Stimulated activated CD4-positive, alpha-beta T cell treated with anti-CD3 and anti-CD28 coated beads, Interleukin-4, amount 100 ng/mL, for 24 hours (primary cell): ENCODE measurements around the gene SCUBE1.

ENCODE experiments used
- DNase-seq: peaks from one replicate; pipeline ENCODE4 v3.0.0-alpha.2; 2020

Gene SCUBE1

DNA sequence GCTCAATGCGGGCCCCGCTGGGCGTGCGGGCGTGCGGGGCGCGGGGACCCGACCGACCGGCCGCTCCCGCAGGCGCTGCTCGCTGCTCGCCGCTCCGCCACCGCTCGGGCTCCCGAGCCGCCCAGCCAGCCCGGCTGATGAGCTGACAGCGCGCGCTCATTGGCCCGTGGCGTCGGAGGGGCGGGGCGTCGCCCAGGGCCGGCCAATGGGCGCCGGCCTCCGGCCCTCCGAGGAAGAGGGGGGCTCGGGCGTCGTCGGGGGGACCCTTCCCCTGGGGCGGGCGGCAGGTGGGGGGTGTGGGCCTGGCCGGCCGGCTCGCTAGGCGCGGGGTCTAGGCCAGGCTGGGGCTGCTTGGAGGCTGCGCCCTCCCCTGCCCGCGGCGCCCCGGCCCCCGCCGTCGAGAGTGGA lies at the start of gene SCUBE1:
TSS of gene SCUBE1 (minus strand) at position 111 of the 408 bp plus-strand sequence. CDS start 111 bp downstream, outside the sequence.
- DNase-seq: peak; percentile 51

DNA sequence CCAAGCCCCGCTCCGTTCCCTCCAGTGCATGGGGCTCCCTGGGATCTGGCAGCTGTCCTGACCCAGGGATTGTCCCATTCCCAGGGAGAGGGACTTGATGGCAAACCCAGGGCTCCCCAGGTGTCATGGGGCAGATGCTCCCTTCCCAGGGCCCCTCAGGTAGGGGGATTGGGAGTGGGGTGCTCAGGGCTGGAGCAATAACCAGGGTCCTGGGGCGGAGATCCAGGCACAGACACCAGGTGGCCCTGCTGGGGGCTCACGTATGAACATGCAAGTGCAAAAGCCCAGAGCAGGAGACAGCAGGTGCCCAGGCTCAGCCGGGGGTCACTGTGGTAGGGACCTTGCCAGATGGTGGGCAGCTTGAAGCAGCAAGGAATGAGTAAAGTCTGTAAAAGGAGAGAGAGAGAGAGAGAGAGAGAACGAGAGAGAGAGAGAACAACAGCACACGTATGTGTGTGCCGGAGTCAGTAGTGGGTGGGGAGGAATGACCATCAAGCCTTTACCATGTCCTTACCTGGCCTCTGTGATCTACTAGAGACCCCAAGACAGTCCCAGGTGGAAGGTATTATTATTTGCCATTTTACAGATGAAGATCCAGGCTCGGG lies 49.3 kb upstream of the SCUBE1 start:
- DNase-seq: no peak

DNA sequence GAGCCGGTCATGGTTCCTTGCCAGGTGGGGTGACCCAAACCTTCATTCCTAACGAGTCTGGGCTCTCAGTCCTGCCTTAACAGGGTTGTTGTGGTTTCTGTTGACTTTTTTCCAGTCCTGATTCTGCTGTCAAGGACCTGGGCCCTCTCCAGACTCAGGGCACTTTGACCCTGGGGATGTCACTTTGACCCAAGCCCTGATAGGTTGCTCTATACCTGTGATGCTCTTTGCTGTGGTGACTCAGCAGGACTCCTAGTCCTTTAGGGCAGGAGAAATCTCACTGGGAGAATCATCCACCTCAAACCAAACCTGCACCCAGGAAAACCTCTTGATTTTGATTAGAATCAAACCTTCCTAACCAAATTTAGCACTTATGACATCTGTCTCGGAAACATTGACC lies 48.1 kb upstream of the SCUBE1 start:
- DNase-seq: no peak

DNA sequence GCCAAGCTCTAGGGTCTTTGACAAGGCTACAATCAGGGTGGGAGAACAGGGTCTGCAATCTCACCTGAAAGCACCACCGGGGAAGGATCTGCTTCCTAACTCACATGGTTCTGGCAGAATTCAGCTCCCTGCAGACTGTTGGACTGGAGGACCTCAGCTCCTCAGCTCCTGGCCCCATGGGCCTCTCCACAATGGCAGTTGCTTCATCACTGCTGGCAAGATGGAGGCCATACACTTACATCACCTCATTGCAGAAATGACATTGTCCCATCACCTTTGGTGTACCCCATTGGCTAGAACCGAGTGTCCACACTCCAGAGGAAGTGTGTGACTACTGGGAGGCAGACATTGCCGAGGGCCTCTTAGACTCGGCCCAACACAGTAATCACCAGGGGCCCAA lies 47.7 kb upstream of the SCUBE1 start:
- DNase-seq: no peak

DNA sequence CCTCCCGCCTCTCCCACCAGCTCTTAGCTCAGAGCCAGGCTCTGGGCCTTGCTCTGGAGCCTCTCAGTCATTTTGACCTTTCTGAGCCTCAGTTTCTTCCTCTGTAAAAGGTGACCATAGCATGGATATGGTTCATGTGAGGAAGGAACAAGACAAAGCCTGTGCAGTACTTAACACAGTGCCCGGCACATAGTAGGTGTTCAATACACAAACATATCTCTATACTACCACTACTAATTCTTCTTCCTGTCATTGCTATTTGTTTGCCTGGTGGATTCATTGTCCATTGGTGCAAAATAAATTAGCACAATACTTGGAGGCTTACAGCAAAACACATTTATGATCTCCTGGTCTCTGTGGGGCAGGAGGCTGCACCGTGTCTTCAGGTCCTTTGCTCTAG lies 47.0 kb upstream of the SCUBE1 start:
- no peak for DNase-seq

DNA sequence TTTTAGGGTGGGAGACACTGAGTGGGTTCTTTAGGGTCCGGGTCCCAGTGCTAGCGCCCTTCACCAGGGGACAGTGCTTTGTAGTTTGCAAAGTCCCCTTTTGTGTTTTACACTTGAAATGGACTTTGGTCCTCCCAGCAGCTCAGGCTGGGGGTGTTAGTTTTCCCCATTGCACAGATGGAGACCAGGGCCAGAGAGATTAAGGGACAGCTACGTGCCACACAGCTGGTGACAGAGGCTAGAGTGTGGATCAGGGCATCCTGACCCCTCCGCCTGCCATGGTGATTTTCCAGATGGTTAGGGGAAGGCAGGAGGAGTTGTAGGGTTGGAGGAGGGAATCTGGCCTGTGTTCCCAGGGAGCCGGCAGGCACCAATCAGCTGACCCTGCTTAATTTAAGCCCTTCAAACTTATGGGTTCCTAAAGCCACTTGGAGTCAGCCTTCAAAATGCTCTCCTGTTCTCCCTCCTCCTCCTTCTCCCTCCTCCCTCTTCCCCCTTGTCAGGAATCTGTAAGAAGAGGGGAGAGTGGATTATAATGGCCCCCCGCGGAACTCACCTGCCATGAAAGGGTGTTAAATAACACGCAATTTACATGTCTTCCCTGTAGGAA lies 46.2 kb upstream of the SCUBE1 start:
- no peak for DNase-seq

DNA sequence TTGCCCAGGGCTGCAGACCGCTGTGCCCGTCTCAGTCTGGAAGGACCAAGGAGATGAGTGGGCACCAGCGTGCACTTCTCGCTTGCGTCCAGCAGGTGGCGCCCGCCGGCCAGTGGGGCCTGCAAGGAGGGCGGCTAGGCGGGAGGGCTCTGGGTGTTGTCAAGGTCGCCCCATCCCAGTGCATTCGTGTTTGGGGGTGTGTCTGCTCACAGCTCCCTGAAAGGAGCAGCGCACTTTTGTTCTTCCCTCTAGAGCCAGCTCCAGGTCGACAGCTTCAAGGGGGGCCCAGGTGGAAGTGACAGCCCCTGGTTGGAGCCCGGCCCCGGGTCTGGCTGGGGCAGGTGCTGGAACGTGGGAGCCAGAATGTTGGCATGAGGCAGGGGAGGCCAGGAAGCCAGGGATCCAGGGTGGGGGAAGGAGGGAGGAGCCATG lies 45.3 kb upstream of the SCUBE1 start:
- DNase-seq: peak; percentile 75

DNA sequence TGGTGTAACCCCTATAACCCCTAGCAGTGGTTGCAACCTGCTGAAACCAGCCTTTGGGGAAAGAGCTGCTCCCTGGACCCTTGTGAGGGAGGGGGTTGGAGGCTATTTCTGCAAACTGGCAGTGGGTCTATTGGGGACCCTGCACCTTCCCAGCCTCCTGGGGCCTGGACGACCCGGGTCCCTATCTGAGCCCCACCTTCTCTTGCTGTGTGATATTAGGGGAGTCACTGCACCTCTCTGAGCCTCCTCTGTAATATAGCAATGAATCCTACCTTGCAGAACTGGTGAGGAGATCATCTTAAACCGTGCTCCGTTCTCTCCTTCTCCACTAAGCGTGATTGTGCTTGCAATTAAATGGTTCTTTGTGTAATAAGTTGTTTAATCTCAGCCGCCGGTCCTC lies 44.6 kb upstream of the SCUBE1 start:
- DNase-seq: no peak

DNA sequence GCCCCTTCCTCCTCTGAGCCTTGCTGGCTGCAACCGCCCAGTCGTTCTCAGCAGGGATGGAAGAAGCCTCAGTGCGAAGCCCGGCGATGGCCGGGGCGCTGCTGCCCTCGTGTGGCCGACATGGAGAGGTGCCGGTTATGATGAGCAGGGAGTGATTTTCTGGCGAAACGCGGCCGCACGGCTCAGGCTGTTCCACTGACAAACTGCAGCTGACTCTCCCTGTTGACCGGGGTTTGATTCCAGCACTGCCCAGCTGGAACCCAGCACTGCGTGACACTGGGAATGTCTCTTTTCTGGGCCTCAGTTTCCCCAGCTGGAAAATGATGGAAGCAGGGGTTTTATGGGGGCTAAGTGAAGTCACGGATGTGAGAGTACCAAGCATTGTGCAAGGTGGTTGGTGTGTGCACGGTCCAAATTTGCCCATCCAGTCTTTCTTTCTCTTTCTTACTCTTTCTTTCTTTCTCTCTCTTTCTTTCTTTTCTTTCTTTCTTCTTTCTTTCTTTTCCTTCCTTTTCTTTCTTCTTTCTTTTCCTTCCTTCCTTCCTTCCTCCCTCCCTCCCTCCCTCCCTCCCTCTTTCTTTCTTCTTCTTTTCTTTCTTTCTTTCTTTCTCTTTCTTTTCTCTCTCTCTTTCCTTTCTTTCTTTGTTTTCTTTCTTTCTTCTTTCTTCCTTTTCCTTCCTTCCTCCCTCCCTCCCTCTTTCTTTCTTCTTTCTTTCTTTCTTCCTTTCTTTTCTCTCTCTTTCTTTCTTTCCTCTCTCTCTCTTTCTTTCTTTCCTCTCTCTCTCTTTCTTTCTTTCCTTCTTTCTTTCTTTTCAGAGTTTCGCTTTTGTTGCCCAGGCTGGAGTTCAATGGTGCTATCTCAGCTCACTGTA lies 42.8 kb upstream of the SCUBE1 start:
- peak; percentile 74 for DNase-seq

DNA sequence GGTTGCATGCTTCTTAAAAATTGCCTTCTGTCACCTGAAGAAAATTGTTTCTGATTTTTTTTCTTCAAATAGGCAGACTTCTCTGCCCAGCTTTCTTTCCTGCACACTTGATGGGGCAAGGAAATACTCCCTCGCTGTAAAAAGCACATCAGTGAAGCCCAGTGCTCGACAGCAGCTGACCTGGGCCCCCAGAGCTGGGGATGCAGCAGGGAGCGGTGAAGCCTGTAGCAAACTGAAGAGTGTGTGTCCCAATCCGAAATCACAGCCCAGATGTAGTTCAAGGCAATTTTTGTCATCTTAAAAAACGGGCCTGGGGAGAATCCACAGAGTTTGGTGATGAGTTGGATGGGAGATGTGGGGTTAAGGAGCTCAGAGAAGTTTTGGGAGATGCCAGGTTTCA lies 41.7 kb upstream of the SCUBE1 start:
- no peak for DNase-seq

DNA sequence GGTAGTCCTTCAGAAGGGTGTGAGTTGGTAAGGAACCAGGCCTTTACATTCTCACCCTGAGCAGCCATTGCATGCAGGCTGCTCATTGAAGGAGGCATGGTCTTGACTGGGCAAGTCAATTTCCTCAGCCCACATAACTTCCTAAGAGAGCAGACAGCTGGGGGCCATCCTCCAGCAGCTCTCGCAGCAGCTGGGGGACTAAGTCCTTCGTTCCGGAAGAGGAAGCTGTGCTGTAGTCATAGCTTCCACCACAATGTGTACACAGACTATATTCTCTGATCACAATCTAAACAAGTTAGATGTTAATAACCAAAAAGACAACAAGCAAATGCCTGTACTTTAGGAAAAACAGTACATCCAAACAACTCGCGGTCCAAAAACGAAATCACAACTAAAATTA lies 38.5 kb upstream of the SCUBE1 start:
- no peak for DNase-seq

DNA sequence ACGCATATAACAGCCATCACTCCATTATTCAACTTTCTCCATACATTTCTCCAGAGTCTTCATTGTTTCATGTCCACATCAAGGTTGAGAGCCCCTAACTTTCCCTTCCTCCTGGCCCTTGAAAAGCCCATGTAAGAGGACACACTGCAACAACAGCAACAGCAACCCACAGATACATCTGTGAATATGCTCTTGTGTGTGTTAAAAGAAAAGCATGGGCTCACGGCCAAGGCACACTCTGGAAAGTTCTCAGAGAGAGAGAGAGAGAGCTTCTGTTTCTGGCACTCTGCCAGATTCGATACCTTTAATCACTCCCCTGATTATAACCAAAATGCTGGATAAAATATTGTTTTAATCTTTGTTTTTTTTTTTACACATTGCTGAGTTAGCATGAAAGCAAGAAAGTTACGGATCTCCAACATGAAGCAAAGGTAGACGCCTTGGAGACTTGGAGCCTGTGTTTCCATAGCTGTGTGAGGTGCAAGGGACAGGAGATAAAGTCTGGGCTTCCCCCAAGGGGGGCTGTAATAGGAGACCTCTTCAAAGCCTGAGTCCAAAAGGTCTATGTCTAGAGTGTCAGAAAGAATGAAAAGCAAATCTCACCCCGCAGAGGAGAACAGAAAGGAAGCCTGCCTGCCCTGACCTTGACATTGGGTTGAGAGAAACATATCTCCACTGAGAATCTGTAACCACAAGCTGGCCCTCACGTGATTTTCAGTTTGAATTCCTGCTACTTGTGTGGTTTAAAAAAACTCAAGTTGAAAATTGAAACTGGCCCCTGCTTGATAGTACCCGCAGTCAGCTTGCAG lies 34.9 kb upstream of the SCUBE1 start:
- no peak for DNase-seq

DNA sequence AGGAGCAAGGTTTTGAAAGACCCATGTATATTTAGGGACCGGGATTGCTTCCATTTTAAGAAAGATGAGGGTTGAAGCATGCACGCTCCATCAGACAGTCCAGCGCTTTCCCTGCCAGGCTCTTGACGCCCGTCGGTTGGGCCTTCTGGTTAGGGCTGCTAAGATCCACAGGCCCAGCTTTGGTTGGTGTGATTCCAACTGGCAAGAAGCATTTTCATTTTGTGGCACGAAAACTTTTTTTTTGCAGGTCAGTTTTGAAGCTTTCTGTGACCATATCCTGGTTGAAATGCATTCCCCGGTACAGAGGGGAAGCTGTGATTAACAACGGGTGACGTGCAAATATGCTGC lies 34.4 kb upstream of the SCUBE1 start:
- DNase-seq: no peak

DNA sequence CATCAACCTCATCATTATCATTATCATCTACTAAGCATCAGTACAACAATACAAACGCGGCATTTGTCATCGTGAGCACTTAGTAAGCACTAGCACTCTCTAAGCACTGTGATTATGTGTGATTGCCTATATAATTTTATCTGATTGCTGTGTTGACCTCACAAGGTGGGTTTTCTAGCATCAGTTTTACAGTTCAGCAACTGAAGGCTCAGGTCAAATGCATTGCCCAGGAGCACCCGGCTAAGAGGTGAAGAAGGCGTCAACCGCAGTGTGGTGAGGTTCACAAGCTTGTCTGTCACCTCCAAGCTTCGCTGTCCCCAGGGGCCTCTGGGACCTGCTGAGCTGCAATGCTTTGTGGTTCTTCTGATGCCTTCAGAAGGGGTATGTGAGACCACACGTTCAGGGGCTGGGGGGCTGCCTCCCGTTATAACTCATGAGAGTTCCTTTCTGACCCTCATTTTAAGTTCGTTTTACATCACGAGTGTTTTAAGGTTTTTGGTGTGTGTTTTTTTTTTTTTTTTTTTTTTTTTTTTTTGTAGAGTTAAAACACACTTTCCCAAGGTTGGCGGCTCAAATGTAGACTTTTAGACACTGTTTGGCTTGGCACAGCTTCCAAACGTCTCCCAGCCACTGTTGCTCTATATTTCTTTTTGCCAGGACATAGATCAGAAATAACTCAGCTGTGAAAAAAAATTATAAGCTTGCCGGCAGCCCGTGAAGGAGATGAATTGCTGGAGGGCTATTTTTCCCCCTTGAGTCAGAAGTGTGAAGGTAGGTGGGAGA lies 33.8 kb upstream of the SCUBE1 start:
- DNase-seq: no peak

DNA sequence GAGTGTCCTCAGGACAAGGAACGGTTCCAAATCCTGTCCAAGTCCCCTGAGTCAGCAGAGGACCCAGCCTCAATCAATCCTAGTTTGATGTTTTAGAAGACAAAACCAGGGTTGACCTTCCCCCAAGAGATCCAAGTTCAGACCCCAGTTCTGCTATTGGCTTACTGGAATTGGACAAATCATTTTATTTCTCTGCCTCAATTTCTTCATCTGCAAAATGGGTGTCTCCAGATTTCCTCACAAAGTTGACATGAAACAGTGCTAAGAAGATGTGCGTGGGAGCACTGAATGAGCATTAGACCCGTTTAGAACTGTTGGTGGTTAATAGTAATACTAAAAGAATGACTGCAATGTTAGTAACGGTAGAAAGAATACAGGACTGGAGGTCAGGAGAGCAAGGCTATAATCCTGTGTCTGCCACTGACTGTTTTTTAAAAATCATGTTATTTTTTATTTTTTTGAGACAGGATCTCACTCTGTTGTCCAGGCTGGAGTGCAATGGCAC lies 32.8 kb upstream of the SCUBE1 start:
- no peak for DNase-seq

DNA sequence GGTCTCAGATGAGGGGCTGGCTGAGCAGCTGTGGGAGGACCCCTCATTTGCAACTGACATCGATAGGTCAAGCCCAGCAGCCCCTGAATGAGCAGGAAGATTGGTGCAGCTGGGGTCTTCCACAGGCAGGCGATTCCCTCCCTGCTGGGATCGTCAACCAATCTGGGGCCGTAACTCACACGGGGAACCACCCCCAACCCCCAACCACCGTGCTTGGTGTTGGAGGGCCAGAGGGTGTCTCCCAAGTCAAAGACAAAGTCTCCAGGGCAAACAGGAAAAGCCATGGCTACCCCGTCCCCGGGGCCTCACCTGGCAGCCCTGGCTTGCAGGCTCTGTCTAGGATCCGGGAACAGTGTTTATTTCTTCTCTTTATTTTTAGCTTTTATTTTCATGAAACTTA lies 26.9 kb upstream of the SCUBE1 start:
- no peak for DNase-seq

DNA sequence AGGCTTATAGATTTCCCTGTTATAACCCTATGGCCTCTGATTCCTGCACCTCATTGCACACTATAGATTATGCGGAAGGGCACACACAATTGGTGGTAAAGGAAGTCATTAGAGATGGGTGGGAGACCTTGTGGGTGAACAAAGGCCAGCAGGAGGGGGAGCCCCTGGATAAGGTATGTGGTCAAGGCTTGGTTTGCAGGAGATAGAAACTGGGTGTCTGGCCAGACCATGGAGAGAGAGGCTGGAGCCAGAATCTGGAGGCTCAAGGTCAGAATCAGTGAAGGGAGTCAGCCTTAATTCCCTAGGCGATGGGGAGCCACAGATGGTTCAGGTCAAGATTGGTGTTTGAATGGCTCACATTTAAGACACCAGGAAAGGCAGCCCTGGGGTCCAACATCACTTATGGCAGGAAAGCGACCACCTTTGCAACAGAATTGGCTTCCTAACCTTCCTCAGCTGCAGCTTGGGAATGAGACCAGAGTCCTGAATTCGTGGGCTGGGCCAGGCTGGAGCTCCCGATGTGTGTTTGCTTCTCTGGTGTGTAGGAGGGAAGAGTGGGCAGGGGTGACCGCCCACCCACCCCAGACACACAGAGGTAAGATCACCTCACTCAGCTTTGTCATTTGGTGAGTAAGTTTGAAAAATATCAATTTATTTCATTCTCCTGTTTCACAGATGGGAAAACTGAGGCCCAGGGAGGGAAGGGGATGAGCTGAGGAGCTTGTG lies 22.7 kb upstream of the SCUBE1 start:
- no peak for DNase-seq

DNA sequence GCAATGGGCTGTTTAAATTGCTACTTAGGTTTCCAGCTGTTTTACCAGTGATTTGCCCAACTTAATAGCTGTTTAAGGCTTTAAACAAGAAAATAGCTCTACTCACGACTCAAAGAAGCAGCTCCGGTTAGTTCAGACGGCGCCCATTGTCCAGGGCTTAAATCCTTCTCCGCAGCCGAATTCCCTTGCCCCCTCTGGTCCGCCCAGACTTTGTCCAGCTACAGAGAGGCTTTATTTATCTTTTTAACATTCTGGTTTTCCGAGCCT lies 20.9 kb upstream of the SCUBE1 start:
- no peak for DNase-seq

DNA sequence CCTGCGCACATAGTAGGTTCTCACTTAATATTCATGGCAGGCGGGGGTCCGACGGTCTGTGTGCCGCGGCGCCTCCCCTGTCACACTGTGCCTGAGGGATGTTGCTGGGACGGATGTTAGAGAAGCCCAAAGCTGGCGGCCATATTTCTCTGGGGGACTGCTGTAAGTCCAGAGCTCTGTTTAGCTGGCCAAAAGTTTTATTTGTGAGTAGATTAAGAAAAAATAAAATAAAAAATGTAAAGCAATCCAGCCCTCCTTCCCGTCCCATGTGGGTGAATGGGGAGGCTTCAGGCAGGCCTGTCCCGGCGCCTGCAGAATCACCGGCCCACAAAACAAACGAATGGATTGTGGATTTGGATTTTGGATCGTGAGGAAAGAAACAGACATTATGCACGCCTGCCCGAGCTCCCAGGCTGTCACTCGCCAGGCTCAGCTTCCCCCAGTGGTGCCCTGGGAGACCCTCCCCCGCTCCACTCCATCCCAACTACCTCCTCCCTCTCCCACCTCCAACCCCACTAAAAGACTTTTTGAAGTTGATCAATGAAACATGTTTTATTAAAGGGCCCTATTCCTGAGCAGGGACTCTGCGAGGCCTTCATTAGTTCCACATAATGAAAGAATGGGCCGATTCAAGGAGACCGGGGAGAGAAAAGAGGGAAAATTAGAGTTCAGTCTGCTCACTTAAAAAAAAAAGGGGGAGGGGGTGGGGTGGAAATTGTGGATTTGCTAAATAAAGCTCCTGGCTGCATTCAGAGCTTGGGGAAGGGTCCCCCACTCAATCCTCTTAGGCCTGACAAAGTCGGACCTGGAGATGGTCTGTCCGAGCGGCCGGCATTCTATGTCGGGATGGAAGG lies 20.4 kb upstream of the SCUBE1 start:
- DNase-seq: no peak

DNA sequence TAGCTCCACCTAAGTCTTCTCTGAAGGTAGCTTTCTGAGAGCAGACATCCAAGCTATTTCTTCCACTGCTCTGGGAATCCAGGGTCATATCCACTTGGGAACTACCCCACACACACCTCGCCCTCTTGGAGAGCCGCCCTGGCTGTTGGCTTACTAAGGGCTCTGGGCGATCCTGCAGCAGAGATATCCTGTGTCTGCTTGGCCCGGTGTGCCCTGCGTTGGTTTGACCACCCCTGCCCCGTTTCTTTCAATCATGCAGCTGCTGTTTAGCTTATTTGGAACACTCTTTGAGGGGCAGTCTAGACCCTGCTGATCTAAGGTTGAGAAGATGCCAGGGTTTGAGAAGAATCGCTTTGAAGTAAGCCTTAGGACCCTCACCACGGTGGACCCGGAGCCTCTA lies 17.4 kb upstream of the SCUBE1 start:
- no peak for DNase-seq

DNA sequence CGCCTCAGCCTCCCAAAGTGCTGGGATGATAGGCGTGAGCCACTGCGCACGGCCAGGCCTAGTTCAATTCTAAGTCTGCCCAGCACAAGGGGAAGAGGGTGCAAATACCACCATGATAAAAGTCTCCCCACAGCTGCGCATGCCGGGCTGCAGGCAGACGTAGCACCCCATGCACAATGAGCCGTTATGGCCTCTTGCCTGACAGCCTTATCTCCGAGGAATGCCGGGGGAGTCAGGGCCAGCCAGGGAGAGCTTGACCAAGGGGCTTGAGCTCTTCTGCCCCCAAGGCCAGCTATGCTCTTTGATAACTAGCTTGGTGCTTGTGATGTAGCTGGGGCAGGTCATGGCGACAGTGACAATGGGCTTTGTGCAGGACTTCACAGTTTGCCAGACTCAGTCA lies 13.7 kb upstream of the SCUBE1 start:
- no peak for DNase-seq
